ENCODE results near the gene SYNDIG1.
"Not testable (repeated sequence)": the region's sequence is repeated elsewhere in the genome, so short reads cannot be mapped to it uniquely, and the experiment has no call there.

SYNDIG1 gene

DNA sequence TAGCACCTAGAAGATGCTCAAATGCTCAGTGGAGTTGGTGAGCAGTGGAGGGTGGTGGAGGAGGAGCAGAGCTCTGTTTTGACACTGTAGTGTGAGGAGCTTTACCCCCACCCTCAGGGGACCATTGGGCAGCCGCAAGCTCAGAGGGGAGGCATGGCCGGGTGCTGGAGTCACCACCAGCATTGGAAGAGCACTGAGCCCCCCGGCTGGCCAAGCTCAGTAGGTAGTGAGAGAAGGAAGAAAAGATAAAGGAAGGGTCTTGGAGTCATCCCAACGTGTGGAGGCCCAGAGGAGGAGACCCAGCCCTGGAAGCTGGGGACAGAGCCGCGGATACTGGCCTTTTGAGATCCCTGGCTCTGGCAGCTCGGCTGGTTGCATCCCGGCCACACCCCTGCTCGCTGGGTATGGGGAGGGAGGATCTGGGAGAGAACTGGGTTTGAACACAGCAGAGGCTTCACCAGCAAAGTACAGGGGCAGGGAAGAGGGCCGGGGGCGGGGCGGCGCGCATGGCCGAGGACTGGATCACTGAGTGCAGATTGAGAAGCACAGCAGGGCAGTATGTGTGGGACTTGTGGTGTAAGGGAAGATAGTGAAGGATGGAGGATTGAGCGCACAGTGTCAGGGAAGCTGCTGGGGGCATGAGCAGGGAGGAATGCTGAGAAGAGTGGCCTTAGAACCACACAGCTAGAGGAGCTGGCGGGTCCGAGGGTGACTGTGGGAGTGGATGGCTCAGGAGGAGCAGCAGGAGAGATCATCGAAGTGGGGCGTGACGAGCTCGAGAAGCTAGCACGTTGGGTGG is 24.4 kb downstream of the SYNDIG1 start:
- DNase-seq, result no peak

DNA sequence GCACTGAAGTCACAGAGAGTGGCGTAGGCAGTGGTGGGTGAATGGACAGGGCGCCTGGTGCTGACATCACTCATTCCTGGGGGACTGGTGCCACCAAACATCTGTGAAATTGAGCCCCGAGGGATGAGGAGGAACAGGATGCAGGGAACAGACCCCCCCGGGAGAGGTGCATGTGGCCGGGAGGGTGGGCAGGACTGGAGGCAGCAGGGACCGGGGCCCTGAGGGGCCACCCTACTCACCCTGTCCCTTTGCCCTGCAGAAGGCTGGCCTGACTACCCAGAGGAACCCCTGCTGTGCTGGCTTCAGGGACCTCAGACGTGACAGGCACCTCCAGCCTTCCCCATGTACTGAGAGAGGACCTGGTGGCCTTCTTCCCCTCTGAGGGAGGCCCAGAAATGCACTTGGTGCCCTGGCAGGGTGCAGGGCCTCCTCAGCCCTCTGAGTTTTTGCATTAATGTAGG is 25.1 kb downstream of the SYNDIG1 start:
- no peak for DNase-seq

DNA sequence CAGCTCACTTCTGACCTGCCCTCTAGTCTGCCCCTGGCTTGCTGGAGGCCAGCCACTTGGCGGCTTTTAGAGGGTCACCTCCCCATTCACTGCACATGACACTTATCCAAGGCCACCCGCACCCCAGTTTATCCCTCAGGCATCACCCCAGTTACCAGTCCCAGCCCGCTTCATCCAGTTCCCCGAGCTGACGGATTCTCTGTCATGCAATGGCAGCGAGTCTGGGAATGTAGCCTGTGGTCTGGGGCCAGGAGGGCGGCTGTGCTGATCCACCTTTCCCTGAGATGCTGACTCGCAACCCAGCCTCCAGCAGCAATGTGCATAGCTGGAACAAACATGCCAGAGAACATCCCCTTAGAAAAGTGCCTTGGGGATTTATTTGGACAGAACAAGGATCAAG is 25.8 kb downstream of the SYNDIG1 start:
- DNase-seq, result no peak

DNA sequence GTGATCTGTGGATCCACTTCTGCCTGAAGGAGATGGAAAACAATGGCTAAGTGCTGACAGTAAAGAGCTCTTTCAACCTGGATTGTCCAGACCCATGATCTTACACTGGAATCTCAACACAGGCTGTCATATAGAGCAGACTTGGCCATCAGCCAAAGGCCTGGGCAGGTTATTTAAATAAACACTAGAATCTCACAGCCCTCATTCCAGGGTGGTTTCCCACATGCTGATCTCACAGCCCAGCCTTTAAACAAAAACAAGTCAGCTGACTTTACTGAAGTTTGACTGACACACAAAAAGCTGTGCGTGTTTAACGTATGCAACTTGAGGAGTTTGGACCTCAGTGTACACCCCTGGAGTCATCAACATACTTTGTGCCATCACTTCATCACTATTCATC is 28.4 kb downstream of the SYNDIG1 start:
- DNase-seq, result no peak

DNA sequence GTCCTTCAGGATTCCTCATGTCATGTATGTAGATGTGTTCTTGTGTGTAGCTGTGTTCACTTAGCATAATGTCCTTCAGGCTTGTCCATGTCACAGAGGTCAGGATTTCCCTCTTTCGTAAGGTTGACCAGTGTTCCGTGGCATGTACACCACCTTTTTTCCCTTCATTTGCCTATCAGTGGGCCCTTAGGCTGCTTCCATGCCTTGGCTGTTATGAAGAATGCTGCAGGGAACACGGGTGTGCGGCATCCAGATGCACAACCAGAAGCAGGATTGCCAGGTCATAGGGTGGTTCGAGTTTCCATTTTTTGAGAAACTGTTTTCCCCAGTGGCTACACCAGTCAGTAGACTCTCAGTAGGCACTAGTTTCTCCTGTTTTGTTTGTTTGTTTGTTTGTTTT is 29.2 kb downstream of the SYNDIG1 start:
- no peak for DNase-seq

DNA sequence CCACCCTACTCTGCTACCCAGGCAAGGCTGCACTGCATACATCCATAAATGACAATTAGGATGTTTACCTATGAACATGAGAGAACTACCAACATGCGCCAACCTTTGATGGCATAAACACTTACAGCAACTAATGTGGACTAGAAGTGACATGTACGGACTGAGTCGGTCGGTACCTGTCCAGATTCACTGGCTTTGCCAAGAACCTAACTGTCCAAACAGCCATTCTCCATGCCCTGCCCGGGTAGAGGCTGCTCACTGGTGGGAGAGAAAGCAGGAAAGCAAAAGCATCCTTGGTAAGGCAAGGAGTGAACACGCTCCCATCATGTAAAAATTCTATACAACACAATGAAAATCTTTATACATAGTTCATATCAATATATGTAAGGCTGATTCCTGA is 30.0 kb downstream of the SYNDIG1 start:
- DNase-seq, result no peak

DNA sequence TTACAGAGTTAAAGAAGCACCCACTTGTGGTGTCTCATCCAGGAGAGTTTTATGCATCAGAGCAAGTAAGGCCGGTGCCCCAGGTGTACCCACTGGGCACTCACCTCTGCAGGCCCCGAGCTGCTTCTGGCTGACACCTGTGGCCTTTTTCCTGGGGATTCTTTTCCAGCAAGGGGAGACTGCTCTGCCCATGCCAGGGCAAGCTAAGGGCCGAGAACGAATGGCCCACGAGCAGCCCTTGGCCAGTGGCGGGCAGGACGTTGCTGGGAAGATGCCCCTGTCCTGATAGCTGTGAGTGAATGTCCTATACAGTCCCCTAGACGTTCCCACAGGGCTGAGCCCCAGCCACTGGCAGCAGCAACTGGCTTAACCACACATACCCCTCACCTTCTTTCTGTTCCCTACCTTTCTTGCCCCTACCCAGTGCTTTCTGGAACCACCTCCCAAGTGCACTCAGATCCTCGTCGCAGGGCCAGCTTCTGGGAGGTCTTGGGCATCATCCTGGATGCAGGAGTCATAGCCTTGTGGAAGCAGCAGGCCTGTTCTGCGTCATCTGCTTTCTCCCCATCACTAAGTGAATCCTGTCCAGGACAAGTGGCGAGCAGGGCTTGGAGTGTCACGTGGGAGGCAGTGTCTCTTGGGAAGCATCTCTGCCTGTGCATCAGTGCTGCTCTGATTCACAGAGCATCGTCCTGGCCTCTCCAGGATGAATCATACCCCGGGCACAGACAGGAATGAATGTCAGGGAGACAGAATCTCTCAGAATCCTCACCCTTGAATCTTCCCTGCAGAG is 32.5 kb downstream of the SYNDIG1 start:
- no peak for DNase-seq

DNA sequence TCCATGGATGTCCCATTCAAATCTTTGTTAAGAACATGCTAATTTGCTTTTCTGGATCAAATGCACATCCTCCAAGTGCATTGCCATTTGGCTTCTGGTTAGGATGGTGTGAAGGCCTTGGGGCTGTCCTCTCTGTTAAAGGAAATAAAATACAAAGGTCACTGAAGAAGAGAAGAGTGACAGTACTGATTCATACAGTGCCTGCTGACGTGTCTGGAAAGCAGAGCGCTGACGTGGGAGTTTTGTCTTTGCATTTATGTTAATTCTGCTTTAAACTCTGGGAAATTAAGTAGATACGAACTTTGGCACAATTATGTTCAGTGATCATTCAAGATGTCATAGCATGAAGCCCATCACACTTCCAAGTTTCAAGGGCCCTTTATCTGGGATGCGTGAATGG is 33.2 kb downstream of the SYNDIG1 start:
- no peak for DNase-seq

DNA sequence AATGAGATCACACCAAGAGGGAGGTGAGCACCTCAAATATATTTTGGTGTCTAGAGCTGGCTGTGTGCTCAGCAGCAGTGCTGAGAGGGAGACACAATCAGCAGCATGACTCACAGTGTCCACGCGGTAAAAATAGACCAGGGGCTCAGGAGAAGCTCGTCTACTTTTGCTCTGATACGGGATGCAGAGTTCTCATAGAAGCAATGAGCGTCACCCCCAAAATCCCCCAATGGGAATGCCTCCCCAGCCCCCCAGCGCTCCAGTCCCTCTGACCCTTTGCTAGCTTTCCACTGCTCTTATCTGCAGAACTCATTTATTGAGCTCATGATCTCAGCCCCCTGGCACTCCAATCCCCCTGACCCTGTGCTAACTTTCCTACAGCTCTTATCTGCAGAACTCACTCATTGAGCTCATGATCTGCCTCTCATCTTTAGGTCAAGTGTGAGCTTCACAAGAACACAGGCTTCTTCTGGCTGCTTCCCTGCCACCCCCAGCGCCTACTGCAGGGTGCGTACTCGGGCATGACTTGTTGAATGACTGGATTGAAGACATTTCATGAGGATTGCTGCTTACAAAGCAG is 34.0 kb downstream of the SYNDIG1 start:
- DNase-seq, result no peak

DNA sequence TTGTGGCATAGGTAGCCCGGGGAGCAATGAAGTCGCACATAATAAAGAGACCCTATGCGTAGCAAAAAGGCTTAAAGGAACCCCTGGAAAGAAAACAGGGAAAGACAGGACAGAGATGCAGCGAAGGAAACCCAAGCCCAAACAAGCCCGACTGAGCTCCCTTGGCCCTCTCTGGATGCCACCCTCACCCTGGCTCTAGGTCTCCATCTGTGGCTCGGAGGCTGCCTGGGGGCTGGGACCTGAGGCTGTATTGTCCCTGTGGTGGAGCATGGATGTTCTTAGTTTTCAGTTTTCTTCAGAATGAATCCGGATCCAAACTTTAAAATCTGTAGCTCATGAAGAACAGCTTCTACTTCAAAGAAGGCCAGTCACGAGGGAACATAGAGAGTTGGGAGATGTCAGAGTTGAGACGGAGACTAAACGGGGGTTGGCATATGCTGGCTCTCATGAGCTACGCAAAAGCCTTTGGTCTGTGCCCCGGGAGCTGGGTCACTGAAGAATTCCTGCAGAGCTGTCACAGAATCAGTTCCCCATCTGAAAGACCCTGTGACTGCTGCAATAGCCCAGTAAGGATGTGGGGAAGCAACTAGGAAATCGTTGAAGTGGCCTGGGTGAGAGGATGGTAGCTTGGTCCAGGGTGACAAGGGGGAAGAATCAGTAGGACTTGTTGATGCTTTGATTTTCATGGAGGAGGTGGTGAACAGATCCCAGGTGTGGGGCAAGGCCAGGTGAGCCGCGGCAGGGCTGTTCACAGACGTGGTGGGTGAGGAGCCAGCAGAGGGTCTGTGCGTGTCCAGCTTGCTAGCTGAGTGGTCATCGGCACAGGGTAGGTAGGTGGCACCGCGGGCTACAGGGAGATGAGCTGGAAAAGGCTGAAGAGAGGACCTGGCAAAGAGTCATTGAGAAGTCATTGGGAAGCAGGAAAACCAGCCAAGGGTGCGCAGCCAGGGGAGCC is 35.2 kb downstream of the SYNDIG1 start:
- DNase-seq, result no peak

DNA sequence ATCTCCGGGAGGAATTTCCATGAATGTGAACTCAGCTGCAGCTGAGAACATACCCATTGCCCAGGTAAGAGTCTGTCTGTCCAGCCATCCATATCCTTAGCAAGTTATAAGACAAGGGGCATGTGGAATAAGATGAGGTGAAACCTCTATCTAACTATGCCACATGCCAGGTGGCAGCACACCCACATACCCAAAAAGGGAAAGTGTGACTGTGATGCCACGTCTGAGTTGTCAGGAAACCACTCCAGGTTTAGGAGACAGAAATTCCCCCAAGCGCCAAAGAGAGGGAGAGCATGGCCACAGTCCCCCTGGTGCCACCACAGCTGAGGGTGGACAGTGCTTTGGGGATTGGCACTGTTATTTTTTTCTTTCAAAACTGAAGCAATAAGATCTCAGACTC is 36.7 kb downstream of the SYNDIG1 start:
- no peak for DNase-seq

DNA sequence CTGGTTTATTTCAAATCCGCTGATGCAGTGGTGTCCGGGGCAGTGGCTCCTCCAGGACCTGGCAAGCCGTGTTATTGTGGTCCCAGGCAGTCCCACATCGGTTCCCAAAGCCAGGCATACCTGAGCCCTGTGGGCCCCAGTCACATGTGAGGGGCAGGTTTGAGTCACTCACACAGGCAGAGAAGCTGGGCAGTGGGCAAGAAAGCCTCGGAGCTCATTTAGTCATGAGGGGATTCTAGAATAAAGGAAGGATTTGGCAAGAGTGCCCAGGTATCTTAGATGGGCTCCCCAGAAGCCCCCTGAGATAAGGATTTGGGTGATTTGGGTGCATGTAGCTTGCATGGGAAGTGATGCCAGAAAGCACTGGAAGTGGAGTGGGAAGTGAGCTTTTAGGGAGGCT is 37.3 kb downstream of the SYNDIG1 start:
- no peak for DNase-seq

DNA sequence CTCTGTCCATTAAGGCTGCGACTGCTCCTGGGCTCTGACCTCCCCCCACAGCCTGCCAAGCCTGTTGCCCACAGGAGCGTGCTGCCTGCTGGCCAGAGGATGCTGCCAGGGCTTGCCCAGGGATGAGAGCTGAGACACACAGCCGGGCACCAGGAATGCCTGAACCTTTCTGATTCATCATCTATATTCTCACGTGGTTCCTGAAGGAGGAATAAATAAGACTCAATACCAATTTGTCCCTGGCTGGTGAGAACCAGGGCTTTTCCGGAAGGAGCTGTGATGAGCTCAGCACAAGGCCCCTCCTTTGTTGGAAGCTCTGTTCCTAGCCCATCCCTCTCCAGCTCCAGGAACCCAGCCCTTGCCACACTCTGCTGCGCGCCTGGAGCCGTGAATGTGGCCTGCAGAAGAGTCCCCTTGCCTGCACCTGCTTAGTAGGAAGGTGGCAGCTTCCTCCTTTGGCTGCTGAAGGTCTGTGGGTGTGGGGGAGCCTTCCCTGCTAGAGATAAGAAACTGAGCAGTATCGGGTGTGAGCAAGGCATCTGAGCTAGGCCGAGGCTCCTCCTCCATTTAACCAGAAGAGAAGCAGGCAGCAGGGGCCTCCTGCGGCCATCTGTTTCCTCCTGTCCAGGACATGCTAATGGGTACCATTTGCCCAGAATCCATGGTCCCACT is 37.9 kb downstream of the SYNDIG1 start:
- DNase-seq, result no peak

DNA sequence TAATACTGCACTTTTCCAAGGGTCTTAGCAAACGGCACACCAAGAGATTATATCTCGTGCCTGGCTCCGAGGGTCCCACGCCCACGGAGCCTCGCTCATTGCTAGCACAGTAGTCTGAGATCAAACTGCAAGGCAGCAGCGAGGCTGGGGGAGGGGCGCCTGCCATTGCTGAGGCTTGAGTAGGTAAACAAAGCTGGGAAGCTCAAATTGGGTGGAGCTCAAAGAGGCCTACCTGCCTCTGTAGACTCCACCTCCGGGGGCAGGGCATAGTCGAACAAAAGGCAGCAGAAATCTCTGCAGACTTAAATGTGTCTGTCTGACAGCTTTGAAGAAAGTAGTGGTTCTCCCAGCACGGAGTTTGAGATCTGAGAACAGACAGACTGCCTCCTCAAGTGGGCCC is 43.0 kb downstream of the SYNDIG1 start:
- not testable (repeated sequence) for DNase-seq

DNA sequence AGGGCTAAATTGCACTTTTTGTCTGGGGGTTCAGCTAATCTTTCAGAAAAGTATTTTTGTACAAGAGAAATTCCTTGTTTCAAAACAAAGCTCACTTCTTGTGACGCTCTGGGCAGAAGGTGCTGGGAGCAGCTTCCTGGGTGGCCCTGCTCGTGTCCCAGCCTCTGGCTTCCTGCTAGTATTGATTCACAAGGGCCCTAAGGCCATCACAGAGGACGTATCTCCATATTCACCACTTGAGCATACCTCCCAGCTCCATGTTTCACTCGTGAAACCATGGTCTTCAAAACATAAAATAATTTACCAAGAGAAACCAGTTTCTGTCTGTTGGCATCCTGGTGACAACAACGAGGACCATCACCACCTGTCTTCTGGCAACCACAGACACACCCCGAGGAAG is 49.1 kb downstream of the SYNDIG1 start:
- DNase-seq, result no peak

DNA sequence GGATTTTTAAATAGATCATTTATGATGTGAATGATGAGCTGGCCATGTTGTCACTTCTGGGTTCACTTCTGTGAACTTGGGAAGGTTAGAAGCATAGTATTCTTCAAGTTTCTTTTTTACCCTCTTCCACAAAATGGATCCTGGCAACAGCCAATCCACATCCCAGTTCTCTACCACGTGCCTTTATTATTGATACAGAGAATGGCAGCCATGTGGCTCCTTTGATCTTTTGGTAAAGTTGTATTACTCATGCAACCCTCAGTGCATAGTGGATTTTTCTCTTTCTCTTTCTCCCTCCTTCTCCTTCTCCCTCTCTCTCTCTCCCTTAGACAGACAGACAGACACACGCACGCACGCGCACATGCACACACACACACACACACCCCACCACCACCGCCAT is 50.0 kb downstream of the SYNDIG1 start:
- no peak for DNase-seq

DNA sequence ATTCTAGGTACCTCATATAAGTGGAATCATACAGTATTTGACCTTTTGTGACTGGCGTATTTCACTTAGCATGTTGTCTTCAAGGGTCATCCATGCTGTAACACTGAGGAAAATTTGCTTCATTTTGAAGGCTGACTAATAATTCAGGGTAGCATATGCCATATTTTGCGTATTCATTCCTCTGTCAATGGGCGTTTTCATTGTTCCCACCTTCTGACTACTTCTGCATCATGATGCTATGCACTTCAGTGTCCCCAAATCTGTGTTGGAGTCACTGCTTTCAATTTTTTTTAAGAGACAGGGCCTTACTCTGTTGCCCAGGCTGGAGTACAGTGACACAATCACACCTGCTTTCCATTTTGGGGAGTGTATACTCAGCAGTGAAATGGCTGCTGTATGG is 51.6 kb downstream of the SYNDIG1 start:
- DNase-seq, result no peak

DNA sequence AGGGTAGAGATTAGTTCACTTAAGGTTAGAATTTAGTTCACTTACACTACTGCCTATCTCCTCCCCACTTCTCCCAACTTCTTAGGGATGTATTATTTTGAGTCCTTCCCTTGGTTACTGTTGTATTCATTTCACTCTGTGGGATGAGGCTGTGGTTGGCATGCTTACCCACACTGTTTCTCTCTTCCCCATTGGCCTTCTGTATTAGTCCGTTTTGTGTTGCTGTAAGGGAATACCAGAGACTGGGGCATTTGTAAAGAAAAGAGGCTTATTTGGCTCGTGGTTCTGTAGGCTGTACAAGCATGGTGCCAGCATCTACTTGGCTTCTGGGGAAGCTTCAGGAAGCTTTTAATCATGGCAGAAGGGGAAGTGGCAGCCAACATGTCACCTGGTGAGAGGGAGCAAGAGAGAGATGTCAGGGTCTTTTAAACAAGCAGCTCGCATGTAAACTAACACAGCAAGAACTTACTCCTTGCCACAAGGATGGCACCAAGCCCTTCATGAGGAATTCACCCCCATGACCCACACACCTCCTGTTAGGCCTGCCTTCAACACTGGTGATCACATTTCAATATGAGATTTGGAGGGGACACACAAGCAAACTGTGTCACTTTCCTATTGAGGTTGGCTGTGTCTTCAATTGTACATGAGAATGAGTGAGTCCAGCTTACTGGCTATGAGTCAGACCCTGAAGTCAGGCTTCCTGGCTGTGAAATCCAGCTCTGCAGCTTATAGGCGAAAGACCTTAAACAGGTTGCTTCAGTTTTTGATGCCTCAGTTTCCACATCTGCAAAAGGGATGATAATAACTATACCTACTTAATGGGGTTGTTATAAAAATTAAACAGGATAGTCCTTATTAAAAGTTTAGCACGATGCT is 53.3 kb downstream of the SYNDIG1 start:
- no peak for DNase-seq

DNA sequence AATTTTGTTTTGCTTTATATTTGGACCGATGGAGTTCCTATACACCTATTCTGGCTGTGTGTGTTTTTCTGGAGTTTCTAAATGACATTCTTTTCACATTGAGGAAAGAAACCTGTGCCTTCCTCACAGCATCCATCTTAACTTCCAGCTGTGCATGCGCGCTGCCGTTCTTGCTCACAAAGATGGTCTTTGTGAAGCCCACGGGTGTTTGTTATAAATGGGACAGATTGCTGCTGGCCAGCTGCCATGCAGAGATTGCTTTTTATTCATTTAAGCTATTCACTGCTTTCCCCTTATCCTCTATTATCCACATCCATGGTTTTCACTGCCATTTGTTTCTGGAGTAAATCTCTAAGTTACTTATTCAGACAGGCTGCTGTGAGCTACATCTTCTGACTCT is 54.2 kb downstream of the SYNDIG1 start:
- no peak for DNase-seq

DNA sequence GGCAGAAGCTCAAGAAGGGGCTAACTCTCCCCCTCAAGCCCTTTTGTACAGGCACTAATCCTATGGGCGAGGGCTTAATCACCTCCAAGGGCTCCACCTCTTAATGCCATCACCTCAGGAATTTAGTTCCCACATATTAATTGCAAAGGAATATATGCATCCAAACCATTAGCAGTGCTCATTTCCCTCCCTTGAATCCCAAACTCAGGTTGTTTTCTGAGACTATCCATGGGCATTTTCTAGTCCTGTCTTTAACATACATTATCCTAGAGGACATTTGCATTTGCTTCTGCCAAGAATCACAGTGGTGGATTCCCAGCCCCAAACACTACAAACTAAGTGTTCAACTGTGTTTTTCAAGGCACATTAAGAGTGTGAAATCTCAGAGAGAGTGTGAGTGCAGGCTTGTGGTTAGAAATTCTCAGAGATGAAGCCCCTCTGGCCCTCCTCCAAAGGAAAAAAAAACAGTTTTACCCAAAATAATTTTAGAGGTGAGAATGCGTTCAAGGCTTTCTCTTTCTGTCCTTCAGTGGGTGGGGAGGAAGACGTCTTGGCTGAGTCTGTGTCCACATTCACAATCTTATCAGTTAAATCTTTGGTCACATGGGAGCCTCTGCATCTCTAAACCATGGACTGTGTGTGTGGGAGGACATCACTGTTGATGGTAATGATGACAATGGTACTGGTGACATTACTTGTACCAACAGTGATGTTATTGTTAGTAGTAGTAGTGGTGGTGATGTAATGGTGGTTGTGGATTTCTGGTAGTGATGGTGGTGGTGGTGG is 59.3 kb downstream of the SYNDIG1 start:
- DNase-seq, result no peak
